ENCODE results near the gene UNC13C. TPM values are rescaled to one million over a fixed set of nuclear protein-coding genes. Genes with fewer than 3 reads are reported as not detected.

Gene UNC13C
- total RNA-seq, 4 donors from 2014 or later, result under 0.01 to 0.30 (median 0.21) TPM; not detected in 1

- Histone ChIP-seq H3K4me3 (no peak overlapping the region), H3K4me1 (no peaks in the 10 kb centered on the region), H3K27ac (no peak overlapping the region), H3K9me3 (peaks cover 0 to 5% (median 0%) of the 10 kb centered on the region in 4 donors), H3K36me3 (no peaks in the 10 kb centered on the region), H3K27me3 (no peaks in the 10 kb centered on the region)
- 66 to 67% methylated on average over 2 of the region's 2 CpGs for WGBS, 2 donors
- no peak for DNase-seq (ENCODE audit: low spot score in 2 of 2)
- TF ChIP-seq CTCF (IDR thresholded peaks at IDR 0.05) (no peak), POLR2A (IDR thresholded peaks at IDR 0.05) (no peak), EP300 (IDR thresholded peaks at IDR 0.05) (no peak)
Observed at GRCh38 chr15:54046093-54046492, 67.9 kb downstream of the UNC13C start.

- no peak overlapping the region for H3K4me3 ChIP-seq
- no peaks in the 10 kb centered on the region for H3K36me3 ChIP-seq
- no peak for DNase-seq (ENCODE audit: low spot score in 2 of 2)
- H3K27ac ChIP-seq, result no peak overlapping the region
- 29 to 44% methylated on average over 3 of the region's 3 CpGs for WGBS, 2 donors
- H3K4me1 ChIP-seq, result no peaks in the 10 kb centered on the region
- TF ChIP-seq POLR2A (IDR thresholded peaks at IDR 0.05) (no peak), EP300 (IDR thresholded peaks at IDR 0.05) (no peak), CTCF (IDR thresholded peaks at IDR 0.05) (no peak)
- no peaks in the 10 kb centered on the region for H3K9me3 ChIP-seq
- no peaks in the 10 kb centered on the region for H3K27me3 ChIP-seq
Observed at GRCh38 chr15:54064365-54064764, 86.1 kb downstream of the UNC13C start.

- no peak overlapping the region for H3K27ac ChIP-seq
- WGBS, 2 donors, result 74 to 80% methylated on average over 3 of the region's 3 CpGs
- H3K36me3 ChIP-seq, result no peaks in the 10 kb centered on the region
- no peaks in the 10 kb centered on the region for H3K4me1 ChIP-seq
- TF ChIP-seq CTCF (IDR thresholded peaks at IDR 0.05), result no peak
- TF ChIP-seq POLR2A (IDR thresholded peaks at IDR 0.05), result no peak
- TF ChIP-seq EP300 (IDR thresholded peaks at IDR 0.05), result no peak
- H3K27me3 ChIP-seq, result no peaks in the 10 kb centered on the region
- DNase-seq (ENCODE audit: low spot score in 2 of 2), result no peak
- H3K4me3 ChIP-seq, result no peak overlapping the region
- no peaks in the 10 kb centered on the region for H3K9me3 ChIP-seq
Observed at GRCh38 chr15:54066403-54066802, 88.2 kb downstream of the UNC13C start.

- H3K27ac ChIP-seq, result no peak overlapping the region
- H3K27me3 ChIP-seq, result no peaks in the 10 kb centered on the region
- DNase-seq (ENCODE audit: low spot score in 2 of 2), result no peak
- H3K4me1 ChIP-seq, result no peaks in the 10 kb centered on the region
- no peak for TF ChIP-seq POLR2A (IDR thresholded peaks at IDR 0.05)
- TF ChIP-seq CTCF (IDR thresholded peaks at IDR 0.05), result peak; percentile 38 to 51 (median 51)
- no peak for TF ChIP-seq EP300 (IDR thresholded peaks at IDR 0.05)
- 39 to 51% methylated on average over 7 of the region's 7 CpGs for WGBS, 2 donors
- H3K36me3 ChIP-seq, result no peaks in the 10 kb centered on the region
- no peaks in the 10 kb centered on the region for H3K9me3 ChIP-seq
- H3K4me3 ChIP-seq, result no peak overlapping the region
Observed at GRCh38 chr15:54082836-54083492, 104.7 kb downstream of the UNC13C start.

DNA sequence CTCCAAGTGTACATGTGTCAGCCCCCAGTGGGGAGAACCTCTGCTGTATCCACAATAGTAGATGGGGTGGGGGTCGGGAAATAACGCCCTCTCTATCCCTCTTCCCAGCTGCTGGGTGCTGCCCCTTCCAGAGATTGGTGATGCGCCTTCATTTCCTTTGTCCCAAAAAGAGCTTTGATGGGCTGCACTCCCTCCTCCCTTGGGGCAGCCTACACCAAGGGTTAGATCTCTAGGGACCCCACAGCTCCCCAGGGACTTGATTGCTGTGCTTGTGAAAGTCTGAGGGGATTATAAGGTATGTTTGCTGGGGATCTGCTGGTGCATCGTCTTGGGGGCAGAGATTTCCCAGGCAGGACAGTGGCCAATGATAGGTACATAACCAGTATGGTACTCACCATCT, 105.3 kb downstream of the UNC13C start:
- Histone ChIP-seq H3K27ac (no peak overlapping the region), H3K4me3 (no peak overlapping the region), H3K27me3 (no peaks in the 10 kb centered on the region), H3K4me1 (no peaks in the 10 kb centered on the region), H3K9me3 (no peaks in the 10 kb centered on the region), H3K36me3 (no peaks in the 10 kb centered on the region)
- 72 to 88% methylated on average over 4 of the region's 4 CpGs for WGBS, 2 donors
- no peak for DNase-seq (ENCODE audit: low spot score in 2 of 2)
- no peak for TF ChIP-seq EP300 (IDR thresholded peaks at IDR 0.05)
- no peak for TF ChIP-seq CTCF (IDR thresholded peaks at IDR 0.05)
- no peak for TF ChIP-seq POLR2A (IDR thresholded peaks at IDR 0.05)

Data from tibial nerve (tissue), 4 donors.